ENCODE measurements around the gene BLVRB. TPM values are rescaled to one million over a fixed set of nuclear protein-coding genes. Genes with fewer than 3 reads are reported as not detected.

Gene BLVRB
- total and polyA plus RNA-seq, 2 of the 8 experiments (the other 6 are each of a cell fraction or from before 2014, with no cell fraction given) = 28.7 to 182 TPM

- TF ChIP-seq E2F6 (IDR thresholded peaks at IDR 0.05) = no peak
Observed at GRCh38 chr19:40494191-40494838, 28.8 kb upstream of the BLVRB start (continued).

All from H1 (cell line).